K562 (cell line): ENCODE data around the gene SPEG. TPM values are rescaled to one million over a fixed set of nuclear protein-coding genes. Genes with fewer than 3 reads are reported as not detected.

ENCODE experiments used
- IRF9 ChIP-seq: fragments of 450-650 bp; IDR thresholded peaks from 2 replicates; pipeline ENCODE4 v1.6.1; 2016; ENCODE audit warnings: missing biosample characterization, missing genetic modification characterization
- KDM4B ChIP-seq, 2 experiments: fragments of 450-650 bp in 1 of 2; sonication (generic) in 1 of 2; IDR thresholded peaks; 2 replicates each; pipeline ENCODE4 v1.6.1; 2016 to 2017; ENCODE audit warnings: borderline replicate concordance in 2 of 2, antibody characterized with exemption in 1 of 2, low read depth in 1 of 2, mild to moderate bottlenecking in 1 of 2
- KHSRP ChIP-seq: fragments of 450-650 bp; IDR thresholded peaks from 2 replicates; pipeline ENCODE4 v1.6.1; 2017
- OTX1 ChIP-seq: fragments of 450-650 bp; formaldehyde crosslinking; IDR thresholded peaks from 2 replicates; pipeline ENCODE4 v1.4.0; 2022; ENCODE audit warnings: mild to moderate bottlenecking
- PBX2 ChIP-seq, 2 experiments: IDR thresholded peaks in 1 of 2; conservative IDR thresholded peaks in 1 of 2; 2 replicates each; pipeline ENCODE4 v1.6.1; 2016; ENCODE audit warnings: low read depth in 2 of 2, mild to moderate bottlenecking in 1 of 2, missing compliant biosample characterization in 1 of 2, missing genetic modification characterization in 1 of 2, moderate library complexity in 1 of 2
- PYGO2 ChIP-seq: fragments of 450-650 bp; IDR thresholded peaks from 2 replicates; pipeline ENCODE4 v1.6.1; 2016; ENCODE audit warnings: mild to moderate bottlenecking, missing genetic modification characterization, moderate library complexity, missing compliant biosample characterization
- RCOR1 ChIP-seq, 2 experiments: IDR thresholded peaks; 2 replicates each; pipeline ENCODE4 v1.6.1; 2012; ENCODE audit warnings: low read depth in 2 of 2, low read length in 2 of 2, borderline replicate concordance in 1 of 2, improper control_type of control experiment in 1 of 2
- ZFP1 ChIP-seq: fragments of 450-650 bp; formaldehyde crosslinking; IDR thresholded peaks from 2 replicates; pipeline ENCODE4 v1.4.0; 2020; ENCODE audit warnings: mild to moderate bottlenecking, mixed read lengths
- ZKSCAN1 ChIP-seq: fragments of 150-350 bp; IDR thresholded peaks from 2 replicates; pipeline ENCODE4 v1.6.1; 2016; ENCODE audit warnings: low read depth, low read length
- ZNF165 ChIP-seq: fragments of 250-450 bp; sonication (Bioruptor Pico); IDR thresholded peaks from 2 replicates; pipeline ENCODE4 v1.4.0; 2020; ENCODE audit warnings: borderline replicate concordance
- ZNF431 ChIP-seq: sonication (generic); formaldehyde crosslinking; IDR thresholded peaks from 2 replicates; pipeline ENCODE4 v1.8.0; 2022; ENCODE audit warnings: mild to moderate bottlenecking, missing genetic modification reagents
- ZNF445 ChIP-seq: fragments of 250-450 bp; sonication (Bioruptor Pico); IDR thresholded peaks from 2 replicates; pipeline ENCODE4 v1.4.0; 2020; ENCODE audit warnings: low read depth, mild to moderate bottlenecking, moderate library complexity
- ZNF57 ChIP-seq: fragments of 450-650 bp; formaldehyde crosslinking; IDR thresholded peaks from 2 replicates; pipeline ENCODE4 v1.4.0; 2020; ENCODE audit warnings: mild to moderate bottlenecking, moderate library complexity
- ZNF778 ChIP-seq: fragments of 450-650 bp; formaldehyde crosslinking; IDR thresholded peaks from 2 replicates; pipeline ENCODE4 v1.4.0; 2020; ENCODE audit warnings: mild to moderate bottlenecking, moderate library complexity
- polyA plus RNA-seq, 8 experiments: library from polyadenylated mRNA; depleted of rRNA in 4 of 8; stranded (reverse) in 5 of 8; unstranded in 3 of 8; fragments of >200 nt; fragmentation: Nextera tagmentation in 2 of 8; fragmentation: Illumina TruSeq in 1 of 8; extraction: Ambion mirVana in 2 of 8; extraction: Trizol in 1 of 8; gene quantifications; 2 replicates each; pipeline versions ENCODE4 v1.2.1 to v1.2.3, GENCODE V29; 2011 to 2014; ENCODE audit warnings: inconsistent platforms in 1 of 8, missing spikeins in 1 of 8
- total RNA-seq, 7 experiments: library from RNA; depleted of rRNA in 6 of 7; stranded (reverse); fragments of >200 nt in 6 of 7; fragmentation: Illumina TruSeq in 2 of 7; extraction: Trizol in 2 of 7; gene quantifications; 2 replicates each; pipeline versions ENCODE4 v1.2.1 to v1.2.3, GENCODE V29; 2011 to 2021; ENCODE audit warnings: low replicate concordance in 1 of 7
- TF ChIP-seq, protein P1 (sequence below), 2 experiments: fragments of 450-650 bp; IDR thresholded peaks; 2 replicates each; pipeline ENCODE4 v1.6.1; 2016
- TF ChIP-seq, protein P2 (sequence below), 2 experiments: fragments of 450-650 bp; IDR thresholded peaks; 2 replicates each; pipeline ENCODE4 v1.6.1; 2018; ENCODE audit warnings: mild to moderate bottlenecking in 2 of 2, low read depth in 1 of 2; ENCODE audit not compliant: partially characterized antibody in 2 of 2

SPEG gene
- total and polyA plus RNA-seq, 9 of the 15 experiments (the other 6 are each of a cell fraction or from before 2014, with no cell fraction given) = 0.49 to 8.7 (median 3.0) TPM

DNA sequence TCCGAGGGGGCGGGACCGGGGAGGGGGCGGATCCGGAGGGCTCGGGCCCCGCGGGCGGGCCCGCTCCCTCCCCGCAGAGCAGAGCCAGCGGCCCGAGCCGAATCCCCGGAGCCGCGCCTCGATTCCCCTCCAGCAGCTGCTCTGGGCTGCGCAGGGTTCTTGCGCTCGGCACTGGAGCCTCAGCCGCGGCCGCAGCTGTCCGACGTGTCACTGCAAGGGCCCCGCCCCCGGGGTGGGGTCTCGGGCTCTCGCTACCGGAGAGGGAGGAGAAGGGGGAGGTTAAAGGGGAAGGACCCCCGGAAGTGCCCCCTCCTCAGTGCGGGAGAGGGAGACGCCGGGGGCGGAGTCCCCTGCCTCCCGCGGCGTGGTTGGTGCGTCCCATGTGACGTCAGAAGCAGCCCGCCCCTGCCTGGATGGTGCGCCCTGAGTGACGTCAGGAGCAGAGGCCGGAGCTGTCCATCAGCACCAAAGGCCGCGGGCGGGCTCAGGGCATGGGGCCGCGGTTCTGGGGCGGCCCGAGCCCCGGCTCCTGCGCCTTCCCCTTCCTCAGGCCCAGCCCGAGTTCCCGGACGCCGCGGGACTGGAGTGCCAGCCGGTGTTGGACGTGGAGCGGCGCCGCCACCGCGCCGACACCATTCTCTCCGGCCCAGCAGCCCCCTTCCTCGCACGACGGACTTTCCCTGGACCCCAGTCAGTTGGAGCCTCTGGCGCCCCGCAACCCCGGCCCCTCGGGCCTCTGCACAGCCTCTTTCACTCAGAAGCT lies 109.1 kb downstream of the SPEG start, which contains the start of the genes CHPF and TMEM198 (continued):
- TF ChIP-seq PYGO2 (tag) = no peak
- TF ChIP-seq ZNF431 (CRISPR knock-in tag) = no peak
- TF ChIP-seq RCOR1 (IDR thresholded peaks at IDR 0.05; ENCODE audit: borderline replicate concordance in 1 of 2, low read depth in 2 of 2, low read length in 2 of 2) = peak in 1 of 2 experiments; percentile 62; a peak in 1 of 4 replicates
- TF ChIP-seq ZFP1 (CRISPR knock-in tag) = no peak
- peak; percentile 62 for TF ChIP-seq PBX2 (CRISPR knock-in tag; IDR thresholded peaks at IDR 0.05; ENCODE audit: low read depth)
- no peak for TF ChIP-seq PBX2 (tag; conservative IDR thresholded peaks at IDR 0.05; ENCODE audit: low read depth)
- peak in 1 of 2 experiments; percentile 73; a peak in 1 of 4 replicates for TF ChIP-seq KDM4B (IDR thresholded peaks at IDR 0.05; ENCODE audit: borderline replicate concordance in 2 of 2, low read depth in 1 of 2)
- TF ChIP-seq ZNF445 = no peak
- TF ChIP-seq ZNF778 (CRISPR knock-in tag) = no peak
- peak; percentile 66 for TF ChIP-seq KHSRP
- no peak for TF ChIP-seq ZNF57 (CRISPR knock-in tag)
- TF ChIP-seq, protein P1, sequence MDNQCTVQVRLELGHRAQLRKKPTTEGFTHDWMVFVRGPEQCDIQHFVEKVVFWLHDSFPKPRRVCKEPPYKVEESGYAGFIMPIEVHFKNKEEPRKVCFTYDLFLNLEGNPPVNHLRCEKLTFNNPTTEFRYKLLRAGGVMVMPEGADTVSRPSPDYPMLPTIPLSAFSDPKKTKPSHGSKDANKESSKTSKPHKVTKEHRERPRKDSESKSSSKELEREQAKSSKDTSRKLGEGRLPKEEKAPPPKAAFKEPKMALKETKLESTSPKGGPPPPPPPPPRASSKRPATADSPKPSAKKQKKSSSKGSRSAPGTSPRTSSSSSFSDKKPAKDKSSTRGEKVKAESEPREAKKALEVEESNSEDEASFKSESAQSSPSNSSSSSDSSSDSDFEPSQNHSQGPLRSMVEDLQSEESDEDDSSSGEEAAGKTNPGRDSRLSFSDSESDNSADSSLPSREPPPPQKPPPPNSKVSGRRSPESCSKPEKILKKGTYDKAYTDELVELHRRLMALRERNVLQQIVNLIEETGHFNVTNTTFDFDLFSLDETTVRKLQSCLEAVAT (IDR thresholded peaks at IDR 0.05) = peak in 1 of 2 experiments; percentile 91; a peak in 2 of 4 replicates
- no peak for TF ChIP-seq IRF9 (tag)
- TF ChIP-seq, protein P2, sequence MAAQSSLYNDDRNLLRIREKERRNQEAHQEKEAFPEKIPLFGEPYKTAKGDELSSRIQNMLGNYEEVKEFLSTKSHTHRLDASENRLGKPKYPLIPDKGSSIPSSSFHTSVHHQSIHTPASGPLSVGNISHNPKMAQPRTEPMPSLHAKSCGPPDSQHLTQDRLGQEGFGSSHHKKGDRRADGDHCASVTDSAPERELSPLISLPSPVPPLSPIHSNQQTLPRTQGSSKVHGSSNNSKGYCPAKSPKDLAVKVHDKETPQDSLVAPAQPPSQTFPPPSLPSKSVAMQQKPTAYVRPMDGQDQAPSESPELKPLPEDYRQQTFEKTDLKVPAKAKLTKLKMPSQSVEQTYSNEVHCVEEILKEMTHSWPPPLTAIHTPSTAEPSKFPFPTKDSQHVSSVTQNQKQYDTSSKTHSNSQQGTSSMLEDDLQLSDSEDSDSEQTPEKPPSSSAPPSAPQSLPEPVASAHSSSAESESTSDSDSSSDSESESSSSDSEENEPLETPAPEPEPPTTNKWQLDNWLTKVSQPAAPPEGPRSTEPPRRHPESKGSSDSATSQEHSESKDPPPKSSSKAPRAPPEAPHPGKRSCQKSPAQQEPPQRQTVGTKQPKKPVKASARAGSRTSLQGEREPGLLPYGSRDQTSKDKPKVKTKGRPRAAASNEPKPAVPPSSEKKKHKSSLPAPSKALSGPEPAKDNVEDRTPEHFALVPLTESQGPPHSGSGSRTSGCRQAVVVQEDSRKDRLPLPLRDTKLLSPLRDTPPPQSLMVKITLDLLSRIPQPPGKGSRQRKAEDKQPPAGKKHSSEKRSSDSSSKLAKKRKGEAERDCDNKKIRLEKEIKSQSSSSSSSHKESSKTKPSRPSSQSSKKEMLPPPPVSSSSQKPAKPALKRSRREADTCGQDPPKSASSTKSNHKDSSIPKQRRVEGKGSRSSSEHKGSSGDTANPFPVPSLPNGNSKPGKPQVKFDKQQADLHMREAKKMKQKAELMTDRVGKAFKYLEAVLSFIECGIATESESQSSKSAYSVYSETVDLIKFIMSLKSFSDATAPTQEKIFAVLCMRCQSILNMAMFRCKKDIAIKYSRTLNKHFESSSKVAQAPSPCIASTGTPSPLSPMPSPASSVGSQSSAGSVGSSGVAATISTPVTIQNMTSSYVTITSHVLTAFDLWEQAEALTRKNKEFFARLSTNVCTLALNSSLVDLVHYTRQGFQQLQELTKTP (IDR thresholded peaks at IDR 0.05; ENCODE audit: low read depth in 1 of 2, partially characterized antibody in 2 of 2) = peak in 1 of 2 experiments; percentile 51
- no peak for TF ChIP-seq ZNF165 (CRISPR knock-in tag)
- no peak for TF ChIP-seq OTX1
- TF ChIP-seq ZKSCAN1 = peak; percentile 11; the same call in 1 of the 2 replicates
